ENCODE data around the gene AMIGO3. TPM values are rescaled to one million over a fixed set of nuclear protein-coding genes. Genes with fewer than 3 reads are reported as not detected.

Gene AMIGO3
- total and polyA plus RNA-seq, 2 of the 8 experiments (the other 6 are each of a cell fraction or from before 2014, with no cell fraction given) = 1.6 to 8.8 TPM

- TF ChIP-seq CHD7 (IDR thresholded peaks at IDR 0.05; ENCODE audit: insufficient replicate concordance, low read length) (no peak), BRCA1 (IDR thresholded peaks at IDR 0.05; ENCODE audit: low read depth, low read length) (no peak), ATF3 (IDR thresholded peaks at IDR 0.05; ENCODE audit: insufficient read depth, low read depth, low read length) (no peak), RXRA (IDR thresholded peaks at IDR 0.05; ENCODE audit: insufficient read depth, low read depth, low read length) (no peak), NRF1 (IDR thresholded peaks at IDR 0.05; ENCODE audit: low read depth, low read length) (no peak), BACH1 (IDR thresholded peaks at IDR 0.05; ENCODE audit: low read length) (no peak), SP2 (IDR thresholded peaks at IDR 0.05; ENCODE audit: low read length) (no peak), E2F6 (IDR thresholded peaks at IDR 0.05) (no peak)
Measured at GRCh38 chr3:49700014-49700413, 19.5 kb downstream of the AMIGO3 start (continued).
